Measurements from ENCODE around the gene MASP2. TPM values are rescaled to one million over a fixed set of nuclear protein-coding genes. Genes with fewer than 3 reads are reported as not detected.
"Not testable (repeated sequence)": the region's sequence is repeated elsewhere in the genome, so short reads cannot be mapped to it uniquely, and the experiment has no call there.

The MASP2 gene
- total RNA-seq, 1 donor from 2014 or later = under 0.01 TPM

GRCh38 chr1:11040105-11040429 lies 7.0 kb downstream of the MASP2 start:
- H3K27me3 ChIP-seq (ENCODE audit: control insufficient read depth in 3 of 3, insufficient read depth in 3 of 3, low read length in 3 of 3); H3K9ac ChIP-seq (ENCODE audit: low read depth in 1 of 3, low read length in 3 of 3); H3K4me3 ChIP-seq (ENCODE audit: low read length in 3 of 3); H3K36me3 ChIP-seq (ENCODE audit: control insufficient read depth in 3 of 3, insufficient read depth in 3 of 3, low read length in 3 of 3); H3K27ac ChIP-seq (ENCODE audit: low read depth, low read length); H3K9me3 ChIP-seq (ENCODE audit: control insufficient read depth in 3 of 3, low read length in 3 of 3): not testable (repeated sequence)
- peaks cover 10 to 11% (median 10%) of the 10 kb centered on the region in 3 donors for H3K4me1 ChIP-seq (ENCODE audit: control insufficient read depth in 3 of 3, insufficient read depth in 3 of 3, low read length in 3 of 3)

- Histone ChIP-seq H3K9me3 (ENCODE audit: control insufficient read depth in 3 of 3, low read length in 3 of 3) (no peaks in the 10 kb centered on the region), H3K36me3 (ENCODE audit: control insufficient read depth in 3 of 3, insufficient read depth in 3 of 3, low read length in 3 of 3) (no peaks in the 10 kb centered on the region), H3K27me3 (ENCODE audit: control insufficient read depth in 3 of 3, insufficient read depth in 3 of 3, low read length in 3 of 3) (peaks cover 0 to 3% (median 0%) of the 10 kb centered on the region in 3 donors), H3K27ac (ENCODE audit: low read depth, low read length) (no peak overlapping the region), H3K4me3 (ENCODE audit: low read length in 3 of 3) (no peak overlapping the region), H3K9ac (ENCODE audit: low read depth in 1 of 3, low read length in 3 of 3) (no peak overlapping the region), H3K4me1 (ENCODE audit: control insufficient read depth in 3 of 3, insufficient read depth in 3 of 3, low read length in 3 of 3) (peaks cover 10 to 11% (median 10%) of the 10 kb centered on the region in 3 donors)
Measured at GRCh38 chr1:11039351-11040104, 7.5 kb downstream of the MASP2 start.

- H3K27ac ChIP-seq (ENCODE audit: low read depth, low read length) = no peak overlapping the region
- H3K9ac ChIP-seq (ENCODE audit: low read depth in 1 of 3, low read length in 3 of 3) = peak overlapping the region in 2 of 3 donors; percentile 25 to 33
- H3K4me3 ChIP-seq (ENCODE audit: low read length in 3 of 3) = peak overlapping the region in 1 of 3 donors; percentile 59
- peaks cover 10 to 11% (median 10%) of the 10 kb centered on the region in 3 donors for H3K4me1 ChIP-seq (ENCODE audit: control insufficient read depth in 3 of 3, insufficient read depth in 3 of 3, low read length in 3 of 3)
- no peaks in the 10 kb centered on the region for H3K36me3 ChIP-seq (ENCODE audit: control insufficient read depth in 3 of 3, insufficient read depth in 3 of 3, low read length in 3 of 3)
- no peaks in the 10 kb centered on the region for H3K9me3 ChIP-seq (ENCODE audit: control insufficient read depth in 3 of 3, low read length in 3 of 3)
- H3K27me3 ChIP-seq (ENCODE audit: control insufficient read depth in 3 of 3, insufficient read depth in 3 of 3, low read length in 3 of 3) = peaks cover 0 to 3% (median 0%) of the 10 kb centered on the region in 3 donors
Measured at GRCh38 chr1:11037740-11038182, 9.3 kb downstream of the MASP2 start.

- not testable (repeated sequence) for H3K36me3 ChIP-seq (ENCODE audit: control insufficient read depth in 3 of 3, insufficient read depth in 3 of 3, low read length in 3 of 3); H3K27ac ChIP-seq (ENCODE audit: low read depth, low read length); H3K9me3 ChIP-seq (ENCODE audit: control insufficient read depth in 3 of 3, low read length in 3 of 3); H3K27me3 ChIP-seq (ENCODE audit: control insufficient read depth in 3 of 3, insufficient read depth in 3 of 3, low read length in 3 of 3); H3K4me3 ChIP-seq (ENCODE audit: low read length in 3 of 3)
- H3K4me1 ChIP-seq (ENCODE audit: control insufficient read depth in 3 of 3, insufficient read depth in 3 of 3, low read length in 3 of 3) = peaks cover 10 to 11% (median 10%) of the 10 kb centered on the region in 3 donors
- H3K9ac ChIP-seq (ENCODE audit: low read depth in 1 of 3, low read length in 3 of 3) = peak overlapping the region in 1 of 3 donors; percentile 25
Measured at GRCh38 chr1:11037019-11037739, 9.9 kb downstream of the MASP2 start.

GRCh38 chr1:11031624-11032262 lies 15.3 kb downstream of the MASP2 start:
- peaks cover 15 to 19% (median 16%) of the 10 kb centered on the region in 3 donors for H3K36me3 ChIP-seq (ENCODE audit: control insufficient read depth in 3 of 3, insufficient read depth in 3 of 3, low read length in 3 of 3)
- no peak overlapping the region for H3K9ac ChIP-seq (ENCODE audit: low read depth in 1 of 3, low read length in 3 of 3)
- H3K4me1 ChIP-seq (ENCODE audit: control insufficient read depth in 3 of 3, insufficient read depth in 3 of 3, low read length in 3 of 3) = no peaks in the 10 kb centered on the region
- H3K27me3 ChIP-seq (ENCODE audit: control insufficient read depth in 3 of 3, insufficient read depth in 3 of 3, low read length in 3 of 3) = no peaks in the 10 kb centered on the region
- H3K9me3 ChIP-seq (ENCODE audit: control insufficient read depth in 3 of 3, low read length in 3 of 3) = no peaks in the 10 kb centered on the region
- H3K27ac ChIP-seq (ENCODE audit: low read depth, low read length) = no peak overlapping the region
- no peak overlapping the region for H3K4me3 ChIP-seq (ENCODE audit: low read length in 3 of 3)

DNA sequence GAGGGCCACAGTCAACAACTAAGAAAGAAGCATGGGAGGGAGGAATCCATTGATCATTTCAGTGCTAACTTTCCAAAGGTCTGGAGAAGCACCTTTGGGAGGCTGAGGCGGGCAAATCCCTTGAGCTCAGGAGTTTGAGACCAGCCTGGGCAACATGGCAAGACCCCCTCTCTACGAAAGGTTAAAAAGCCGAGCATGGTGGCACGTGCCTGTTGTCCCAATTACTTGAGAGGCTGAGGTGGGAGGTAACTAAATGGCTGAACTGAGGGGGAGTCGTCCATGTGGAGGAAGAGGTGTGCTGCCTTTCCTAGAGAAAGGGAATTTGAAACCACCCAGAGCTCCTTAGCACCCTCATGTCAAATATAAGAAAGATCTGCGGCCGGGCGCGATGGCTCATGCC lies 16.2 kb downstream of the MASP2 start:
- H3K27ac ChIP-seq (ENCODE audit: low read depth, low read length) = no peak overlapping the region
- H3K4me1 ChIP-seq (ENCODE audit: control insufficient read depth in 3 of 3, insufficient read depth in 3 of 3, low read length in 3 of 3) = no peaks in the 10 kb centered on the region
- H3K9ac ChIP-seq (ENCODE audit: low read depth in 1 of 3, low read length in 3 of 3) = no peak overlapping the region
- H3K4me3 ChIP-seq (ENCODE audit: low read length in 3 of 3) = no peak overlapping the region
- no peaks in the 10 kb centered on the region for H3K27me3 ChIP-seq (ENCODE audit: control insufficient read depth in 3 of 3, insufficient read depth in 3 of 3, low read length in 3 of 3)
- H3K36me3 ChIP-seq (ENCODE audit: control insufficient read depth in 3 of 3, insufficient read depth in 3 of 3, low read length in 3 of 3) = peaks cover 22 to 26% (median 24%) of the 10 kb centered on the region in 3 donors
- H3K9me3 ChIP-seq (ENCODE audit: control insufficient read depth in 3 of 3, low read length in 3 of 3) = no peaks in the 10 kb centered on the region

DNA sequence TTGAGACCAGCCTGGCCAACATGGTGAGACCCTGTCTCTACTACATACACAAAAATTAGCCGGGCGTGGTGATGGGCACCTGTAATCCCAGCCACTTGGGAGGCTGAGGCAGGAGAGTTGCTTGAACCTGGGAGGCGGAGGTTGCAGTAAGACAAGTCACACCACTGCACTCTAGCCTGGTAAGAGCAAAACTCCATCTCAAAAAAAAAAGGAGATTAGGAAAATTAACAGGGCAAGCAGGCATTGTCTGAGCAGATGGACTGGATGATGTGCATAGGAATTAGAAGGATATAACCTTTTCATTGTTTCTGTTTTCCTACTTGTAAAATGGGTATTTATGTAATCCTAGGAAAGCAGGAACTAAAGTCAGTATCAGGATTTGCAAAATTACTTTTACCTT lies 19.0 kb downstream of the MASP2 start:
- Histone ChIP-seq H3K27ac (ENCODE audit: low read depth, low read length) (no peak overlapping the region), H3K36me3 (ENCODE audit: control insufficient read depth in 3 of 3, insufficient read depth in 3 of 3, low read length in 3 of 3) (peaks cover 34 to 52% (median 48%) of the 10 kb centered on the region in 3 donors), H3K9ac (ENCODE audit: low read depth in 1 of 3, low read length in 3 of 3) (no peak overlapping the region), H3K9me3 (ENCODE audit: control insufficient read depth in 3 of 3, low read length in 3 of 3) (no peaks in the 10 kb centered on the region), H3K27me3 (ENCODE audit: control insufficient read depth in 3 of 3, insufficient read depth in 3 of 3, low read length in 3 of 3) (no peaks in the 10 kb centered on the region), H3K4me1 (ENCODE audit: control insufficient read depth in 3 of 3, insufficient read depth in 3 of 3, low read length in 3 of 3) (peaks cover 0 to 2% (median 0%) of the 10 kb centered on the region in 3 donors), H3K4me3 (ENCODE audit: low read length in 3 of 3) (no peak overlapping the region)

DNA sequence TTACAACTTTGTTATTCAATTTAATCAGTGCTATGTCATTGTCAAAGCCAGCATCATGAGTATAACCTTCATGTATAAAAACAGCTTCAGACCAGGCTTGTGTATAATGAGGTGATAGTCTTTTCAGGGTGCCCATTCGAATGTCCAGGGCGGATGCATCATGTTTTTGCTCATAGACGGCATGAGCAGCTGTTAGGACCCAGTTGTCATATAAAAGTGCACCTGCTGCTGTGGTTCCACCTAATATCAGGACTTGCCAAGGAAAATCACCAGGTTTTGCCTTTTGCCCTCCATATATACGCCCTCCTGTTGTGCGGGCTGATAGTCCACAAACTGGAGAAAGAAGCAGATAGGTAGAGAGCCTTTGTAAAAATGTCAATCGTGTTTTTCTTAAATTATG lies 19.7 kb downstream of the MASP2 start:
- Histone ChIP-seq H3K4me1 (ENCODE audit: control insufficient read depth in 3 of 3, insufficient read depth in 3 of 3, low read length in 3 of 3) (peaks cover 0 to 2% (median 0%) of the 10 kb centered on the region in 3 donors), H3K9me3 (ENCODE audit: control insufficient read depth in 3 of 3, low read length in 3 of 3) (no peaks in the 10 kb centered on the region), H3K36me3 (ENCODE audit: control insufficient read depth in 3 of 3, insufficient read depth in 3 of 3, low read length in 3 of 3) (peaks cover 35 to 54% (median 49%) of the 10 kb centered on the region in 3 donors), H3K27me3 (ENCODE audit: control insufficient read depth in 3 of 3, insufficient read depth in 3 of 3, low read length in 3 of 3) (no peaks in the 10 kb centered on the region), H3K4me3 (ENCODE audit: low read length in 3 of 3) (no peak overlapping the region), H3K9ac (ENCODE audit: low read depth in 1 of 3, low read length in 3 of 3) (no peak overlapping the region), H3K27ac (ENCODE audit: low read depth, low read length) (no peak overlapping the region)

DNA sequence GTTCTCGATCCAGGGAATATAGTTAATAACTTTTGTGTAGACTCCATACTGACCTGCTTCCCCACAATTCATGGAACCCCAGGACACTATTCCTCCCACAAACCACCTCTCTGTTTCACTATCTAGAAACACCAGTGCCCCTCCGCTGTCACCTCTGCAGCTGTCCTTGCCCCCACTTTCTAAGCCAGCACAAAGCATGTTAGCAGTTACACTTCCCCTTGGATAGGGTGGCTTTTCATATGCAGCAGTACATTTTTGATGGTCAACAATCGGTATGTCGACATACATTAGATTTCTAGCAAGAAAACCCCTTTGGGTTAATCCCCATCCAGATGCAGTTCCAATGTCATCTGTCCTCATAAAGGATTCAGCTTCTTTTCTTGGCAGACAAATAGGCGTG lies 20.1 kb downstream of the MASP2 start:
- H3K4me1 ChIP-seq (ENCODE audit: control insufficient read depth in 3 of 3, insufficient read depth in 3 of 3, low read length in 3 of 3) = peaks cover 0 to 2% (median 0%) of the 10 kb centered on the region in 3 donors
- H3K9ac ChIP-seq (ENCODE audit: low read depth in 1 of 3, low read length in 3 of 3) = no peak overlapping the region
- no peaks in the 10 kb centered on the region for H3K9me3 ChIP-seq (ENCODE audit: control insufficient read depth in 3 of 3, low read length in 3 of 3)
- H3K27me3 ChIP-seq (ENCODE audit: control insufficient read depth in 3 of 3, insufficient read depth in 3 of 3, low read length in 3 of 3) = no peaks in the 10 kb centered on the region
- H3K4me3 ChIP-seq (ENCODE audit: low read length in 3 of 3) = no peak overlapping the region
- no peak overlapping the region for H3K27ac ChIP-seq (ENCODE audit: low read depth, low read length)
- H3K36me3 ChIP-seq (ENCODE audit: control insufficient read depth in 3 of 3, insufficient read depth in 3 of 3, low read length in 3 of 3) = peaks cover 39 to 58% (median 54%) of the 10 kb centered on the region in 3 donors

- Histone ChIP-seq H3K9me3 (ENCODE audit: control insufficient read depth in 3 of 3, low read length in 3 of 3) (no peaks in the 10 kb centered on the region), H3K9ac (ENCODE audit: low read depth in 1 of 3, low read length in 3 of 3) (no peak overlapping the region), H3K4me1 (ENCODE audit: control insufficient read depth in 3 of 3, insufficient read depth in 3 of 3, low read length in 3 of 3) (peaks cover 0 to 2% (median 0%) of the 10 kb centered on the region in 3 donors), H3K27ac (ENCODE audit: low read depth, low read length) (no peak overlapping the region), H3K4me3 (ENCODE audit: low read length in 3 of 3) (no peak overlapping the region), H3K27me3 (ENCODE audit: control insufficient read depth in 3 of 3, insufficient read depth in 3 of 3, low read length in 3 of 3) (no peaks in the 10 kb centered on the region), H3K36me3 (ENCODE audit: control insufficient read depth in 3 of 3, insufficient read depth in 3 of 3, low read length in 3 of 3) (peaks cover 47 to 67% (median 61%) of the 10 kb centered on the region in 3 donors)
Measured at GRCh38 chr1:11026052-11026451, 21.0 kb downstream of the MASP2 start.
